Ovary (tissue), 9 donors: Measurements from ENCODE around the gene KYAT1. TPM values are rescaled to one million over a fixed set of nuclear protein-coding genes. Genes with fewer than 3 reads are reported as not detected.

Experiments
- DNase-seq, 5 donors: peaks; one replicate each; pipeline ENCODE4 v3.0.0-alpha.2; 2019 to 2020
- H3K27ac ChIP-seq, 2 donors: fragments of 200-600 bp; one replicate each; pipeline versions ENCODE4 v1.5.1 to v1.8.0; 2019 to 2022
- H3K27me3 ChIP-seq: fragments of 200-600 bp; one replicate; pipeline ENCODE4 v1.8.0; 2022
- H3K36me3 ChIP-seq: fragments of 200-600 bp; sonication (generic); one replicate; pipeline ENCODE4 v1.5.1; 2019
- H3K4me1 ChIP-seq: one replicate; pipeline ENCODE4 v1.8.1; 2013; ENCODE audit warnings: mild to moderate bottlenecking, moderate library complexity; ENCODE audit not compliant: insufficient read depth
- H3K4me3 ChIP-seq: fragments of 200-600 bp; sonication (generic); one replicate; pipeline ENCODE4 v1.5.1; 2017
- H3K9me3 ChIP-seq, 2 donors: fragments of 200-600 bp in 1 of 2; sonication (generic) in 1 of 2; one replicate each; pipeline versions ENCODE4 v1.5.1 to v1.8.1; 2013 to 2019; ENCODE audit warnings: mild to moderate bottlenecking in 1 of 2, moderate library complexity in 1 of 2
- EP300 ChIP-seq: sonication (generic); formaldehyde crosslinking; IDR thresholded peaks from one replicate; pipeline ENCODE4 v1.6.1; 2017; ENCODE audit warnings: antibody characterized with exemption
- POLR2A ChIP-seq: fragments of 450-650 bp; IDR thresholded peaks from one replicate; pipeline ENCODE4 v1.6.1; 2017; ENCODE audit warnings: antibody characterized with exemption, mild to moderate bottlenecking, moderate library complexity
- WGBS, 3 donors: extraction: QIAGEN DNeasy Blood & Tissue Kit in 1 of 3; methylation state at CpG; one replicate each; pipeline versions ENCODE4 v1.1.5 to v1.1.7; 2013 to 2017; 5-methylcytosine and 5-hydroxymethylcytosine counted together
- intact Hi-C, 4 donors: fragments of 100-400 bp; cut with DNase I; formaldehyde crosslinking; loops; one replicate each; pipeline versions ENCODE4 v1.11.0 to v1.15.1; 2022 to 2023
- polyA plus RNA-seq, 2 donors: library from polyadenylated mRNA; stranded (reverse); fragments of 200-250 nt in 1 of 2; fragments of 350-450 nt in 1 of 2; fragmentation: Illumina TruSeq in 1 of 2; extraction: RNeasy Lipid Tissue Mini Kit (QIAGEN cat#74804) in 1 of 2; gene quantifications; one replicate each; pipeline ENCODE4 v1.2.3, GENCODE V29; 2013 to 2014
- total RNA-seq, 7 donors: library from RNA; depleted of rRNA in 2 of 7; stranded (reverse); fragments of >200 nt in 2 of 7; fragmentation: NEBNext Ultra II Directional in 3 of 7; extraction: Animal tissue kit (Norgen Biotek cat#: 25700) in 3 of 7; gene quantifications; one replicate each; pipeline versions ENCODE4 v1.1.0 to v1.2.4, GENCODE V29; 2016 to 2023
- TF ChIP-seq, protein P1 (sequence below), 3 donors: fragments of 450-650 bp in 2 of 3; fragments of 200-600 bp in 1 of 3; IDR thresholded peaks; one replicate each; pipeline versions ENCODE4 v1.5.1 to v1.8.0; 2016 to 2022; ENCODE audit warnings: antibody characterized with exemption in 3 of 3, mild to moderate bottlenecking in 1 of 3
- donor health status: DM: no; HTN: no; CAD: no; lungs with moderate emphysema.
- donor health status: DM: no; HTN: no; CAD: no.
- donor health status: Bipolar disorder and iron deficiency.
- donor health status: DM: yes; HTN: yes; CAD: no.
- donor health status: DM: no; HTN: no; CAD: no.
- donor health status: DM: yes; HTN: yes; CAD: no.

KYAT1 gene
- total and polyA plus RNA-seq, 9 donors, result 4.2 to 10.2 (median 5.8) TPM

DNA sequence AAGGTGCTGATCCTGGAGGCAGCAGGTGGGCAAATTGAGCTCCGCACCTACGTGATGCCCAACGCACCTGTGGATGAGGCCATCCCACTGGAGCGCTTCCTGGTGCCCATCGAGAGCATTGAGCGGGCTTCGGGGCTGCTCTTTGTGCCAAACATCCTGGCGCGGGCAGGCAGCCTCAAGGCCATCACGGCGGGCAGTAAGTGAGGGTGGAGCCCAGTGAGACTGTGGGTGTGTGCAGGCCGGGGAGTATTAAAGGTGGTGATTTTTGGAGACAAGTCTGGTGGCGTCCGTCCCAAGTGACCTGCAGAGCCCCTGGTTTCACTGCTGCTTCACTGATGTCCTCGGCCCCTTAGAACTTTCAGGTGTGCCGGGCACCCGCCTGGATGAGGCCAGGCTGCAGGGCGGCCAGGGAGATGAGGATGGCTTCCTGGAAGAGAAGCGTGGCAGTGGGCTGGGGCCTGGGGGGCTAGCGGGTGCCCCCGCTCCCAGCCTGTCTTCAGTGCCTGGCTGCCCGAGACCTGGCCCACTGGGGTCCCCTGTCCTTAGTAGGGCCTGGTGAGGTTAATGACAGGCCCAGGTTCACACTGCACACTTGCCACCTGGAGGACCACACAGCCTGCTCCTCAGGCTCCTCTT is 59.2 kb downstream of the KYAT1 start:
- no peak for DNase-seq
- 84 to 89% (median 85%) methylated on average over 20 to 22 of the region's 22 CpGs for WGBS, 3 donors
- TF ChIP-seq, protein P1, sequence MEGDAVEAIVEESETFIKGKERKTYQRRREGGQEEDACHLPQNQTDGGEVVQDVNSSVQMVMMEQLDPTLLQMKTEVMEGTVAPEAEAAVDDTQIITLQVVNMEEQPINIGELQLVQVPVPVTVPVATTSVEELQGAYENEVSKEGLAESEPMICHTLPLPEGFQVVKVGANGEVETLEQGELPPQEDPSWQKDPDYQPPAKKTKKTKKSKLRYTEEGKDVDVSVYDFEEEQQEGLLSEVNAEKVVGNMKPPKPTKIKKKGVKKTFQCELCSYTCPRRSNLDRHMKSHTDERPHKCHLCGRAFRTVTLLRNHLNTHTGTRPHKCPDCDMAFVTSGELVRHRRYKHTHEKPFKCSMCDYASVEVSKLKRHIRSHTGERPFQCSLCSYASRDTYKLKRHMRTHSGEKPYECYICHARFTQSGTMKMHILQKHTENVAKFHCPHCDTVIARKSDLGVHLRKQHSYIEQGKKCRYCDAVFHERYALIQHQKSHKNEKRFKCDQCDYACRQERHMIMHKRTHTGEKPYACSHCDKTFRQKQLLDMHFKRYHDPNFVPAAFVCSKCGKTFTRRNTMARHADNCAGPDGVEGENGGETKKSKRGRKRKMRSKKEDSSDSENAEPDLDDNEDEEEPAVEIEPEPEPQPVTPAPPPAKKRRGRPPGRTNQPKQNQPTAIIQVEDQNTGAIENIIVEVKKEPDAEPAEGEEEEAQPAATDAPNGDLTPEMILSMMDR (IDR thresholded peaks at IDR 0.05), result no peak
- TF ChIP-seq POLR2A, result no peak

DNA sequence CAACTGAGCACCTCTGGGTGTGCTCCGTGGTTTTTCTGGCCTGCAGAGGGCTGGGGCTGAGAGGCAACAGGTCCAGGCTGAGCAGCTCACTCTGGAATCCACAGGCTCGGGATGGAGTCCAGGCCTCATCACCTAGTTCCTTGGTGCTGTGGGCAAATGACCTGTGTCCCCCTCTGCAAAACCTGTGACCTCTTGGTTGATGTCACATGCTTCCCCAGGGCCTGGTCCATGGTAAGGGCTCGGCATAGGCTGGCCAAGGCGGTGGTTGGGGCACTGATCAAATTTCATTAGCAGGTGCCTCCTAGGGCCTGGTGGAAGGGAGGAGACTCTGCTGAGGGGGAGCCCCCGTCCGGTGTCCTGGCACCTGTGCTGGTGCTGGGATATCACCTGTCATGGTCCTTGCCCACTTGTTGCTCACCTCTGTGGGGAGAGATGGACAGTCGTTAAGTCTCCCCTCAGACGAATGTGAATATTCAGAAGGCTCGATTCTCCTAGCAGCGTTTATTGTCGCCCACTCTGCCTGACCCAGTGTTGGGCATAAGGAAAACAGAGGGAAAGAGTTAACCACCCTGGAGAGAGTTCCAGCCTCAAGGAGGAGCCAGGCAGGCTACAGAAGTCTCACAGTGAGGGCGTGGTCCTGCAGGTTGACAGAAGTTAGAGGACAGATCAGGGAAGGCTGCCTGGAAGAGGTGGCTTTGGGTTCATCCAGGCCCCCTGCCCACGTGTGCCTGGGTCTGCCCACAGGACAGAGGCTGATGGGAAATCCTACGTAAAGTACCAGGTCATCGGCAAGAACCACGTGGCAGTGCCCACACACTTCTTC is 60.0 kb downstream of the KYAT1 start:
- TF ChIP-seq EP300 (no peak), POLR2A (no peak)
- TF ChIP-seq, protein P1 (IDR thresholded peaks at IDR 0.05), result no peak
- H3K27ac ChIP-seq, result no peak overlapping the region
- H3K4me3 ChIP-seq, result no peak overlapping the region
- H3K4me1 ChIP-seq, result peaks cover 2% of the 10 kb centered on the region
- no peak for DNase-seq
- no peaks in the 10 kb centered on the region for H3K27me3 ChIP-seq
- WGBS, 3 donors, result 77 to 87% (median 85%) methylated on average over 16 of the region's 16 CpGs
- no peaks in the 10 kb centered on the region for H3K36me3 ChIP-seq
- intact Hi-C loops, result no loop called here
- no peaks in the 10 kb centered on the region for H3K9me3 ChIP-seq

More for the DNA sequence above, 59.2 kb downstream of the KYAT1 start:
- Histone ChIP-seq H3K4me1 (peaks cover 2% of the 10 kb centered on the region), H3K27ac (no peak overlapping the region), H3K27me3 (no peaks in the 10 kb centered on the region), H3K4me3 (no peak overlapping the region), H3K36me3 (no peaks in the 10 kb centered on the region), H3K9me3 (no peaks in the 10 kb centered on the region)
- intact Hi-C loops, result no loop called here

DNA sequence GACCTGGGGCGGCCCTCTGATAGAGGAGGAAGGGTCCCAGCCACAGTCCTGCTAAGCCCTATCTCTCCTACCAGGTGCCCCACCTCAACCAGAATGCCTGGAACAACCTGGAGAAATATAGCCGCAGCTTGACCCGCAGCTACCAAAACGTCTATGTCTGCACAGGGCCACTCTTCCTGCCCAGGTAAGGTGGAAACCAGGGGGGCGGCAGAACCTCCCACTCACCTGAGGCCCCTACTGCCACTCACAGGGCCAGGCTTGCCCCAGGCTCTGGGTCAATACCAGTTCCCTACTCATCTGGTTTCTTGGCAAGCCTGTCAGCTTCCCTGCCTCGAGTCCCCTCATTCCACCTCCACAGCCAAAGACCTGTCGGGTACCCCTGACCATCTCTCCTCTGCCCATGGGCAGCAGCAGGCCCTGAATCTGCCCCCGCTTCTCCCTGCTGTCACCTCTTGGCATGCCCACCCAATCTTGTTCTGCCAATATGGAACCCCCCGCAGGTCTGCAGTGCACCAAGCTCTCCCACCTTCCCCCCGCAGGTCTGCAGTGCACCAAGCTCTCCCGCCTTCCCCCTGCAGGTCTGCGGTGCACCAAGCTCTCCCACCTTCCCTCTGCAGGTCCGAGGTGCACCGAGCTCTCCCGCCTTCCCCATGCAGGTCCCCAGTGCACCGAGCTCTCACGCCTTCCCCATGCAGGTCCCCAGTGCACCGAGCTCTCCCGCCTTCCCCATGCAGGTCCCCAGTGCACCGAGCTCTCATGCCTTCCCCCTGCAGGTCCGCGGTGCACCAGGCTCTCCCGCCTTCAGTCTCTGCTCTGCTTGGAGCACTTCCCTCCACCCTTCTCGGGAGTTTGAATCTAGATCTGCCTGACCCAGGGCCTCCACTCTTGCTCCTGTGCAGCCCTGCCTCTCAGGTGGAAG is 60.8 kb downstream of the KYAT1 start:
- intact Hi-C loops, result no loop called here
- no peak overlapping the region for H3K27ac ChIP-seq

More for the DNA sequence above, 60.8 kb downstream of the KYAT1 start:
- no peaks in the 10 kb centered on the region for H3K36me3 ChIP-seq
- no peaks in the 10 kb centered on the region for H3K27me3 ChIP-seq
- peaks cover 2% of the 10 kb centered on the region for H3K4me1 ChIP-seq
- no peak for DNase-seq
- TF ChIP-seq EP300 (no peak), POLR2A (no peak)
- TF ChIP-seq, protein P1 (IDR thresholded peaks at IDR 0.05), result no peak
- H3K9me3 ChIP-seq, result no peaks in the 10 kb centered on the region
- 77 to 82% (median 80%) methylated on average over 24 of the region's 24 CpGs for WGBS, 3 donors
- H3K4me3 ChIP-seq, result no peak overlapping the region
